NT2/D1 (cell line): ENCODE results near the gene KLF13.

Source experiments
- YY1 ChIP-seq: IDR thresholded peaks from 2 replicates; pipeline ENCODE4 v1.6.1; 2011; ENCODE audit not compliant: insufficient read length, insufficient read depth
- ZNF274 ChIP-seq: IDR thresholded peaks from 2 replicates; pipeline ENCODE4 v1.6.1; 2011; ENCODE audit warnings: mild to moderate bottlenecking, low read depth, low read length

DNA sequence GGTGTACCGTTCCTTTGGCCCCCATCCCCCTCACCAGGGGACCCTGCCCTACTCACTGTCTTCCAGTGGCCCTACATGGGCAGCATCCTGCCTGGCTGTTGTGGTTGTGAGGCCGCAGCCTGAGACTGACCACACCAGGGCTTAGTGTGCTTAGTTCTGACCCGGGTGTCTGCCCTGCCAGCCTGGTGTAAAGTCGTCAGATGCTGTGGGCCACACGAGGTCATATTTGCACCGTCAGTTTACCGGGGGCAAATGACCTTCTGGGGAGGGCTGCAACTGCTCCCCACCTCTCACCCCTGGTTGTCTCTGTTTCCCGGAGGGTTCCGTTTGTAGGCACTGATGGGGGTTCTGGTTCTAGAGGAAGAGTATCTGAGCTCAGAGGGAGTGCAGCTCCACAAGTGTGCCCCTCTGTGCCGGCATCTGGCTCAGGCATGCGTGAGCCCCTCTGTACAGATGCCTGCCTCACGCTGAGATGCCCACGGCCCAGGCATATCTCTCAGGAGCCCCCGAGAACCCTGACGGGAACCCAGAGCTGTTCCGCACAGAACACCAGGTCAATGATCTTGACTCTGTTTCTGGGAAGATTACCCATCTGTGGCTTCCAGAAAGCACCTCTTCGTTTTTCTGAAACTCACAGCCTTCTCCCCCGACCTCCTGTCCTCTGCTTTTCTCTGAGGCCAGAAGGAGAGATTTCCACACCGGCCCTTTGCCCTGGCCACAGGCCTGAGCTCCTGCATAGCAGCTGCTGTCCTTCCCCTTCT is 19.2 kb downstream of the KLF13 start:
- TF ChIP-seq YY1 (no peak), ZNF274 (no peak)
